GM19467 (cell line): ENCODE results near the gene NAP1L4.
"Not testable (repeated sequence)": the region's sequence is repeated elsewhere in the genome, so short reads cannot be mapped to it uniquely, and the experiment has no call there.

Experiments used
- ATAC-seq: cut with Tn5 transposase; IDR thresholded peaks from one replicate; pipeline ENCODE4 v1.9.1; 2021; ENCODE audit warnings: mild to moderate bottlenecking, moderate library complexity; ENCODE audit not compliant: unreplicated experiment

NAP1L4 gene

GRCh38 chr11:2938458-2939418 is 53.4 kb downstream of the NAP1L4 start:
- ATAC-seq, result not testable (repeated sequence)

GRCh38 chr11:2937641-2938457 is 54.3 kb downstream of the NAP1L4 start:
- ATAC-seq, result not testable (repeated sequence)

- ATAC-seq, result no peak
These were observed 57.4 kb downstream of the NAP1L4 start for GRCh38 chr11:2934611-2935239.

- no peak for ATAC-seq
These were observed 58.0 kb downstream of the NAP1L4 start for GRCh38 chr11:2934021-2934550.

- no peak for ATAC-seq
These were observed 58.6 kb downstream of the NAP1L4 start for GRCh38 chr11:2933375-2934020.

- no peak for ATAC-seq
These were observed 59.3 kb downstream of the NAP1L4 start for GRCh38 chr11:2932850-2933251.

- no peak for ATAC-seq
These were observed 60.1 kb downstream of the NAP1L4 start for GRCh38 chr11:2931771-2932738.

- no peak for ATAC-seq
These were observed 60.7 kb downstream of the NAP1L4 start for GRCh38 chr11:2931420-2931746.

GRCh38 chr11:2930704-2931419 is 61.3 kb downstream of the NAP1L4 start:
- no peak for ATAC-seq

- no peak for ATAC-seq
These were observed 62.0 kb downstream of the NAP1L4 start for GRCh38 chr11:2929950-2930703.

GRCh38 chr11:2929531-2929949 is 62.6 kb downstream of the NAP1L4 start:
- no peak for ATAC-seq

GRCh38 chr11:2928605-2929530 is 63.3 kb downstream of the NAP1L4 start, which contains the start of gene PHLDA2:
PHLDA2 (minus strand) TSS chr11:2929420; CDS start chr11:2929364, 56 bp downstream.
- no peak for ATAC-seq

- ATAC-seq, result no peak
These were observed 64.1 kb downstream of the NAP1L4 start for GRCh38 chr11:2927851-2928604.

GRCh38 chr11:2927121-2927800 is 64.9 kb downstream of the NAP1L4 start:
- ATAC-seq, result no peak

GRCh38 chr11:2926611-2927051 is 65.5 kb downstream of the NAP1L4 start:
- no peak for ATAC-seq
